H1 (cell line): ENCODE data around the gene PLGRKT. TPM values are rescaled to one million over a fixed set of nuclear protein-coding genes. Genes with fewer than 3 reads are reported as not detected.

Source experiments
- CHD7 ChIP-seq: fragments of 300-600 bp; sonication (generic); IDR thresholded peaks from 2 replicates; pipeline ENCODE4 v1.7.1; 2012; ENCODE audit warnings: low read length, moderate library complexity, mild to moderate bottlenecking, inconsistent platforms; ENCODE audit not compliant: insufficient replicate concordance
- EGR1 ChIP-seq: IDR thresholded peaks from 2 replicates; pipeline ENCODE4 v1.6.1; 2011; ENCODE audit warnings: low read depth, low read length, borderline replicate concordance
- KDM1A ChIP-seq: fragments of 200-600, 300-600 bp; sonication (generic); IDR thresholded peaks from 2 replicates; pipeline ENCODE4 v1.7.1; 2016; ENCODE audit warnings: mild to moderate bottlenecking, low read length, borderline replicate concordance
- RAD21 ChIP-seq, 2 experiments: IDR thresholded peaks in 1 of 2; conservative IDR thresholded peaks in 1 of 2; 2 replicates each; pipeline ENCODE4 v1.6.1; 2011; ENCODE audit warnings: low read depth in 2 of 2, low read length in 2 of 2, improper control_type of control experiment in 1 of 2, inconsistent platforms in 1 of 2, mild to moderate bottlenecking in 1 of 2, moderate library complexity in 1 of 2
- SP4 ChIP-seq: IDR thresholded peaks from 2 replicates; pipeline ENCODE4 v1.6.1; 2012; ENCODE audit warnings: low read length, inconsistent platforms
- SRF ChIP-seq: IDR thresholded peaks from 2 replicates; pipeline ENCODE4 v1.6.1; 2011; ENCODE audit warnings: mild to moderate bottlenecking, low read depth, low read length, moderate library complexity
- polyA plus RNA-seq, 7 experiments: library from polyadenylated mRNA; depleted of rRNA in 3 of 7; stranded (reverse) in 5 of 7; unstranded in 2 of 7; fragments of >200 nt in 5 of 7; fragments of 200-250 nt in 2 of 7; gene quantifications; 1 replicate in 5 of 7; 2 replicates in 1 of 7; 4 replicates in 1 of 7; pipeline versions ENCODE4 v1.2.1 to v1.2.3, GENCODE V29; 2011 to 2013; ENCODE audit warnings: missing spikeins in 2 of 7, mixed read lengths in 2 of 7
- total RNA-seq: library from RNA; stranded (reverse); fragmentation: NEBNext Ultra II Directional; extraction: Animal tissue kit (Norgen Biotek cat#: 25700); gene quantifications from 2 replicates; pipeline ENCODE4 v1.2.1, GENCODE V29; 2021

The PLGRKT gene
- total and polyA plus RNA-seq, 2 of the 8 experiments (the other 6 are each of a cell fraction or from before 2014, with no cell fraction given), result 5.4 to 15.7 TPM

GRCh38 chr9:5466766-5467165 lies 29.0 kb upstream of the PLGRKT start (continued):
- TF ChIP-seq CHD7 (no peak), RAD21 (IDR thresholded peaks at IDR 0.05 in 1 of 2, conservative IDR thresholded peaks at IDR 0.05 in 1 of 2; ENCODE audit: low read depth in 2 of 2, low read length in 2 of 2) (no peak), SRF (no peak), KDM1A (no peak), EGR1 (no peak), SP4 (no peak)
